HG03066 (cell line): Measurements from ENCODE around the gene RNF149.
"Not testable (repeated sequence)": the region's sequence is repeated elsewhere in the genome, so short reads cannot be mapped to it uniquely, and the experiment has no call there.

ENCODE experiments used
- ATAC-seq: cut with Tn5 transposase; IDR thresholded peaks from one replicate; pipeline ENCODE4 v1.9.1; 2021; ENCODE audit warnings: low read depth; ENCODE audit not compliant: unreplicated experiment

RNF149 gene

DNA sequence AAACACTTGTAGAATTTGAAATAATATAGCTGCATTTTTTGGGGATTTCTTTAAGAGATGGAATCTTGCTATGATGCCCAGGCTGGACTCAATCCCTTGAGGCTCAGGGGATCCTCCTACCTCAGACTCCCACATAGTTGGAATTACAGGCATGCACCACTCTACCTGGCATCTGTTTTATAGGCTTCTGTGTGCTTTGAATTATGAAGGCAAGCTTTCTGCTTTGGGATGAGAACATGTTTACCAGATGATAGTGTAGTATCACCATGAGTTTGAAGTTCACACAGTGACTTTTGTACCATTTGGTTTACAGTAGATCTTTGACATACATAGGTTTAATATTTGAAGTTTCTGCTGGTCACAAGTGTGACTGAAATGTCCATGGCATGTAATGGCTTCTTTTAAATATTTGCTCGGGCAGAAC lies 45.1 kb downstream of the RNF149 start:
- ATAC-seq: no peak

DNA sequence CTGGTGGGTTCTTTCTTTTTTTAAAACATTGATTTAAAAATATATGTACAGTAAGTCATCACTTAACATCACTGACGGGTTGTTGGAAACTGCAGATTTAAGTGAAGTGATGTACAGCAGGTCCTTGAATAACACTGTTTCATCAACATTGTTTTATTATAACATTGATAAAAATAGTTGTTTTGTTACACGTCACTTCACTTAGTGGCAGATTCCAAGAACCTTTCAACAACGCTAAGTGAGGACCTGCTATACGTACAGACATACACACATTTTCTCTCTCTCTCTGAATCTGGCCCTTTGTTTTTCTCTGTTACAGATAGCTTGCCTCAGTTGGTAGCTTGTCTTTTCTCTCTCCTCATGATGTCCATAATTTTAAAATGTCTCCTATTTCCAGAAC lies 46.4 kb downstream of the RNF149 start:
- ATAC-seq: no peak

DNA sequence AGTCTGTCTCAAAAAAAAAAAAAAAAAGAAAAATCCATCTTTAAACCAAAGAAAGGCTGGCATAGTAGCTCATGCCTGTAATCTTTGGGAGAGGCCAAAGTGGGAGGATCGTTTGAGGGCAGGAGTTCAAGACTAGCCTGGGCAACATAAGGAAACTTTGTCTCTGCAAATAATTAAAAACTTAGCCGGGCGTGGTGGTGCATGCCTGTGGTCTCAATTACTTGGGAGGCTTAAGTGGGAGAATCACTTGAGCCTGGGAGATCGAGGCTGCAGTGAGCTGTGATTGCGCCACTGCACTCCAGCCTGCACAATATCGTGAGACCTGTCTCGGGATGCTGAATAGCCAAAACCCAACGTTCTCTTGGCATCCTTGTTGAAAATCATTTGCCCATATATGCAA lies 49.7 kb downstream of the RNF149 start:
- no peak for ATAC-seq

DNA sequence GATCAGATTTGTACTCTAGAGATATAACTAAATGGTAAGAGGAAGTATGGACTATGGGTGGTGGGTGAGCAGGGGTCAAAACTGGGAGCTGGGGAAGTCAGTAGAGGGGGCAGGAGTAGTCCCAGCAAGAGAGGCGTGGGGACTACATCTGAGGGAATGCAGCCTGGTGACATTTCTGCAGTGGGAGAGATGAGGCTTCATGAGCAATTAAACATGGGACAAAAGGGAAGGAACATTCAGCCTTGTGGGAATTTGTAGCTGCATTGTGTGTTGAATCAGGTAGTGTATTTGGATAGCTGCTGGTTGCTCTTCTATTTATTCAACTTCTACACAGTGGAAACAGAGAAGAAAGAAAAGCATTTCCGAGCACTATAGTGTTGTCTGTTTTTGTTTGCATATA lies 52.2 kb downstream of the RNF149 start:
- no peak for ATAC-seq

DNA sequence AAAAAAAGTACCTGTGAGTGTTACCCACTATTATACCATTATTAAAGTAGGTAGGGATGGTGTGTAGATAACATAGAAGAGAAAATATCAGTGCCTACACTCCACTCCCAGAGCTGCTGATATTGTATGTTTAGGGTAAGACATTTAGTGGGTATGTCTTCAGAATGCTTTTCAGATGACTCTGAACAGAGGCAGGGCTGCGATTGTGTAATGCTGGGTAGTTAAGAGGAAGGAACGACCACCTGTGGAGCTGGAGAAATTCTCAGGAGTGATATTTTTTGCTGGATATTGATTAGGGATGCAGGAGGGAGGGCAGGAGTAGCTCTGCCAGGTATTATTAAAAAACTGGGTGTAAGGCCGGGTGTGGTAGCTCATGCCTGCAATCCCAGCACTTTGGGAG lies 53.0 kb downstream of the RNF149 start:
- no peak for ATAC-seq

DNA sequence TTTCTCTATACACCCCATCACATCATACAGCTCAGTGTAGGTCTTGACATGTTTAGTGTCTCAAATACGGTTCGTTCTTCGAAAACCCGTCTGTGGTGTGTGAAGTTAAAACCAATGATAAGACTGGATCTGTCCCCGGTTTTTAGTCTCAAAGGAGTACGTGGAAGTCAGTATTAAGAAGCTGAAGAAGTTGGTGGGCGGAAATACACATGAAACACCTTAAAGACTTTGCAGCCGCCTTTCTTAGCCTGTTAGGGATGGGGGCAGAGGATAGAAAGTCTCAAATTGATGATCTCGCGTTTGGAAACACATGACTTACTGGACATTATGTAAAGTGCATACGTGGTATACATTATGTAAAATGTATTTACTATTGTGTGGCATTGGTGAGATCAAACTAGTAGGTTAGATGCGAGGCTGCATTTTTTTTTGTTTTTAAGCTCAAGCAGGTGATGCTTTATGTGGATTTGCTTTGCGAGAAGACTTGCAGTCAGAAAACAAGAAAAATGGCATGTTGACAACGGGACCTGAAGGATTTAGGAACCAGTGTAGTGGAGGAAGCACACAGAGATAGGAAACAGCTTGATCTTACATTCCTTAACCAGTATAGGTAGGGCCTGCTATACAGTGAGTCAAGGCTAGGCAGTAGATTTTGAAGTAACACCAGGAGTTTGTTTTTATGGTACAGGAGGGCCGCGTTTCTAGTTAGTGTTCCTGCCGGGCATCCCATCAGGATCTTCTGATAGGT lies 54.6 kb downstream of the RNF149 start:
- ATAC-seq: no peak

DNA sequence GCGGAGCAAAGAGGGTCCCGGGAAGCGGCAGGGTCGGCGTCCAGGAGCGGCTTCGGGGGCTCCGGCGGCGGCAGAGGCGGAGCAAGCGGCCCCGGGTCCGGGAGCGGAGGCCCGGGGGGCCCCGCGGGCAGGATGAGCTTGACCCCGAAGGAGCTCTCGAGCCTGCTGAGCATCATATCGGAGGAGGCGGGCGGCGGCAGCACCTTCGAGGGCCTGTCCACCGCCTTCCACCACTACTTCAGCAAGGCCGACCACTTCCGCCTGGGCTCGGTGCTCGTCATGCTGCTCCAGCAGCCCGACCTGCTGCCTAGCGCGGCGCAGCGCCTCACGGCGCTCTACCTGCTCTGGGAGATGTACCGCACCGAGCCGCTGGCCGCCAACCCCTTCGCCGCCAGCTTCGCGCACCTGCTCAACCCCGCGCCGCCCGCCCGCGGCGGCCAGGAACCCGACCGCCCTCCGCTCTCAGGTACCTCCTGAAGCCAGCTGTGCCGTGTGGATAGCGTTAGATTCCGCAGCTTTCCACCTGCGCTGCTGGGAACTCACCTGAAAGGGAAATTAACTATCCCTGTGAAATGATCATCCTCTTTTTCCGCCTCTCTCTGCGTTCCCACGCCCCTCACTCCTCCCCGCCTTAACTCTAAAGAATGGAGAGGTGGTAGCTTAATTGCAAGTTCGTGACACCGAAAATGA lies 55.3 kb downstream of the RNF149 start:
- peak; percentile 45 for ATAC-seq

DNA sequence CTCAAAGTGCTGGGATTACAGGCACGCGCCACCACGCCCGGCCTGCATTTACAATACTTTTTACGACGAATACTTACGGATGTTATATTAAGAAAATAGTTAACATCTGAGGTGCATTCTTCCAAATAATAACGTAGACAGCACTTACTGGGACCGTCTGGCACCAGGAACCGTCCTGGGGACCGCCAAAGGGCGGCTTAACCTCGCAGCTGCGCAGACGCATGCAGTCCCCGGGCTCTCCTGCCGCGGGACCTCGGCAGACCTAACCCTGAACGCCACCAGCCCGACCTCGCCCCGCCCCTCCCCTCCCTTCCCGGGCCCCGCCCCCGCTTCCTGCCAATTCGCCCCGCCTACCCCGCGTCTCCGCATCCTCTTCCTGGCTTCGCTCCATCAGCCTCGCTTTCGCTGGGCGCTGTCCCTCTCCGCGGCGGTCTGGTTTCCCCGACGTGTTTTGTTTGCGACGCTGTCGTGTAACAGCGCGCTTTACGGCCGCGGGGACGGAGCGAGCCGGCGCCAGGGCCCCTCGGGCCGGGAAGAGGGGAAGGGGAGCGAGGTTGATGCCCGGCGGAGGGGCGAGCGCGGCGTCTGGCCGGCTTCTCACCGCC lies 56.0 kb downstream of the RNF149 start, which contains the start of gene CNOT11:
CNOT11 (plus strand) TSS at position 479 of the 605 bp plus-strand sequence; CDS start at position 558, 79 bp downstream.
- ATAC-seq: peak; percentile 88

DNA sequence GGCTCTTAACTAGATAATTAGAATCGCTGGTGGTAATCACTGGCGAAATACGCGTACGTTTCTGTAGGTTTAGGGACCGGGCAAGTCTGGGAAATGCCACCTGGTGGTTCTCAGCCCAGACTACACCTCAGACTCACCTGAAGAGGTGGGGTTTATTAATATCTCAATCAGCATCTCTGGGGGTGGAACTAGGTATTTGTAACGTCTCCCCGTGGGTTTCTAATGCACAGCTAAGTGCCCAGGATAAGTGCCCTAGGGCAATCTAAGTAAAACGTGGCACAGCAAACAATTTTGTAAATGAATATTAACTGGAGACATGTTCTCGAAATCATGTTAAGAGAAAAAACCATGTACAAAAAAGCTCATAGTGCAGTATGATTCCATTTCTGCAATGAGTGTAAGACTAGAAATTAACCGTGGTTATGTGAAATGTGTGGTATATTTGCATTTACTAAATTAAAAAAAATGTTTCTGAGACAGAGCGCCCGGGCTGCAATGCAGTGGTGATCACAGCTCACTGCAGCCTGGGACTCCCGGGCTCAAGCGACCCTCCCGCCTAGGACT lies 56.6 kb downstream of the RNF149 start:
- peak; percentile 50 for ATAC-seq

DNA sequence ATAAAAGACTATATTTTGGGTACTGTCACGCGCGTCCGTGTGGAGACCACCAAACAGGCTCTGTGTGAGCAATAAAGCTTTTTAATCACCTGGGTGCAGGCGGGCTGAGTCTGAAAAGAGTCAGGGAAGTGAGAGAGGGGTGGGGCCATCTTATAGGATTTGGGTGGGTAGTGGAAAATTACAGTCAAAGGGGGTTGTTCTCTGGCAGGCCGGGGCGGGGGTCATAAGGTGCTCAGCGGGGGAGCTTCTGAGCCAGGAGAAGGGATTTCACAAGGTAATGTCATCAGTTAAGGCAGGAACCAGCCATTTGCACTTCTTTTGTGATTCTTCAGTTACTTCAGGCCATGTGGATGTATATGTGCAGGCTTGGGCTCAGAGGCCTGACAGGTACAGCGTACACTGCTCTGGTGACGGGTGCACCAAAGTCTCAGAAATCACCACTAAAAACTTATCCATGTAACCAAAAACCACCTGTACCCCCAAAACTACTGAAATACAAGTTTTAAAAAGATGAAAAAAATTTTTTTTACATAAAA lies 57.2 kb downstream of the RNF149 start:
- ATAC-seq: not testable (repeated sequence)

DNA sequence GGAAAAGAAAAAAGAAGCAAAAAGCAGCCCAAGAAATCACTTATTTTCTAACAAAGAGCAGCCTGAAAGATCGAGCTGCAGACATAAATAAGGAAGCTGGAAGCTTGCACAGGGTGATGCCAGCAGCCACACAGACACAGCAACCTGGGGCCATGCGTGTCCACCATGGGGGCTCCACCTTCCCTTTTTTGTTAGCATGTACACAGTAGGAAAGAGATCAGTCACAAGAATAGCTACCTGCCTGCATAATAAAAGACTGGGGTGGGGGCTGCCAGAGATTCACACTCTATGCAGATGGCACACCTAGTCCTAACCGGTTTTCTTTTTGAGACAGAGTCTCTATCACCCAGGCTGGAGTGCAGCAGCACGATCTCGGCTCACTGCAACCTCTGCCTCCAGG lies 58.7 kb downstream of the RNF149 start:
- no peak for ATAC-seq

DNA sequence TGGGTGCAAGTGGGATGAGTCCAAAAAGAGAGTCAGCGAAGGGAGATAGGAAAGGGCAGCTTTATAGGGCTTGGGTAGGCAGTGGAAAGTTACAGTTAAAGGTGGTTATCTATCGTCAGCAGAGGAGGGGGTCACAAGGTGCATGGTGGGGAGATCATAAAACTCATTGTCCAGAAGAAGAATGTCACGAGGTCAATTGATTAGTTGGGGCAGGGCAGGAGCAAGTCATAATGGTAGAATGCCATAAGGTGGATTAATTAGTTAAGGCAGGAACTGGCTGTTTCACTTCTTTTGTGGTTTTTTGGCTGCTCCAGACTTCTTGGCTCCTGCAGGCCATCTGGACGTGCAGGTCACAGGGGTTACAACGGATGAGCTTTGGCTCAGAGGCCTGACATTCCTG lies 59.7 kb downstream of the RNF149 start:
- not testable (repeated sequence) for ATAC-seq

DNA sequence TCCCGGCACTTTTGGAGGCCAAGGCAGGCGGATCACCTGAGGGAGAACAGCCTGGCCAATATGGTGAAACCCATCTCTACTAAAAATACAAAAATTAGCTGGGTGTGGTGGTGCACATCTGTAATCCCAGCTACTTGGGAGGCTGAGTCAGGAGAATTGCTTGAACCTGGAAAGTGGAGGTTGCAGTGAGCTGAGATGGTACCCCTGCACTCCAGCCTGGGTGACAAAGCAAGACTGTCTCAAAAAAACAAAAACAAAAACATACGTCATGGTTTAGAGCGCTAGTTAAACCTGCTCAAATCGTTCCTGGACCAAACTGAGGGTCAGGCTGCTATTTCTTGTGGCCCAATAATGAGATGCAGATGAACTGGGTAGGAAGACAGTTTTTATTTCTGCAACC lies 63.0 kb downstream of the RNF149 start:
- ATAC-seq: not testable (repeated sequence)

DNA sequence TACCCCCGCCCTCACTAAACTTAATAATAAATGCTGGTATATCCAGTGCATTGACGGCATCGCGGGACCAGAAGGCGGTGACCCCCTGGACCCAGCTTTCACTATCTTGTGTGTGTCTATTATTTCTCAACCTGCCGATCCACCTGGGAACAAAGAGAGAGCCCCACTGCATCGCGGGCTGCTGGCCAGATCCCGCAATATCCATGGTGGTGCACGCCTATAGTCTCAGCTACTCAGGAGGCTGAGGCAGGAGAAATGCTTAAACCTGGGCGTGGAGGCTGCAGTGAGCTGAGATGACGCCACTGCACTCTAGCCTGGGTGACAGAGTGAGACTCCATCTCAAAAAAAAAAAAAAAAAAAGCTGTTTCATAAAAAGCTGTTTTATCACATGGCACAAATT lies 63.6 kb downstream of the RNF149 start:
- not testable (repeated sequence) for ATAC-seq

DNA sequence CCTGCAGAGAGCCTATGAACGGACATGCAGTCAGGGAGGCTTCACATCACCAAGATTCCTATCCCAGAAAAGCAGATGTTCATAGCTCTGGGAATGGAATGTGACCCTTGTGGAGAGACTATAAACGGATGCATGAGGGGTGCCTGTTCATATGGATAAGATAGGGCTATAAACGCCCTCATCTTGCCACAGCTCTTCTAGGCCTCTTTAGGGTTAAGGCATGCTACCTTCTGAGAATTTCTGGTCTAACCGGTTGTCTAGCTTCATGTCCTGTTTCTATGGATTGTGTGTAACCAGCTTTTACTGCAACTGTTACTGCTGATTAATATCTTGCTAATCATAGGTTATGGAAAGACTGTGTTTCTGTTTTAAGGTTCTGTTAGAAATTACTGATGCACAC lies 64.1 kb downstream of the RNF149 start:
- ATAC-seq: not testable (repeated sequence)

DNA sequence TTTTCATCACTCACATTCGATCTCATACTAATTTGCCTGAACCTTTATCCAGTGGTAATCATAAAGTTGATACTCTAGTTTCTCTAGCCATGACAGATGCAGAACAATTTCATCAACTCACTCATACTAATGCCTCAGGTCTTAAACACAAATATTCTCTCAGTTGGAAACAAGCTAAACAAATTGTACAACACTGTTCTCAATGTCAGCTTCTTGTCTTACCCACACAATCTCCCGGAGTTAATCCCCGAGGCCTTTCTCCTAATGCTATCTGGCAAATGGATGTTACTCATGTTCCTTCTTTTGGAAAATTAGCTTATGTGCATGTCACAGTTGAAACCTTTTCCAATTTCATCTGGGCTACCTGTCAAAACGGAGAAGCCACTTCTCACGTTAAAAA lies 67.3 kb downstream of the RNF149 start:
- ATAC-seq: no peak

DNA sequence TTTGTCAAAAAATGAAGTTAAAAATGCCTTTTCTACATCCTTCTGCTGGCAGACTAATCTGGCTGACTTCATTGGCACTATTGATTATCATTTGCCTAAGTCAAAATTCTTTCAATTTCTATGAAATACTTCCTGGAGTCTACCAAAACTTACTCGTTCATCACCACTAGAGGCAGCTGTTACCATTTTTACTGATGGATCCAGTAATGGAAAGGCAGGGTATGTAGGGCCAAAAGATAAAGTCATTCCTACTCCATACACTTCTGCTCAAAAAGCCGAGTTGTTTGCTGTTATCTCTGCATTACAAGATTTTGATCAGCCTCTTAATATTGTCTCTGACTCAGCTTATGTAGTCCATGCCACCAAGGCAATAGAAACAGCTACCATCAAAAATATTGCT lies 67.8 kb downstream of the RNF149 start:
- ATAC-seq: not testable (repeated sequence)

DNA sequence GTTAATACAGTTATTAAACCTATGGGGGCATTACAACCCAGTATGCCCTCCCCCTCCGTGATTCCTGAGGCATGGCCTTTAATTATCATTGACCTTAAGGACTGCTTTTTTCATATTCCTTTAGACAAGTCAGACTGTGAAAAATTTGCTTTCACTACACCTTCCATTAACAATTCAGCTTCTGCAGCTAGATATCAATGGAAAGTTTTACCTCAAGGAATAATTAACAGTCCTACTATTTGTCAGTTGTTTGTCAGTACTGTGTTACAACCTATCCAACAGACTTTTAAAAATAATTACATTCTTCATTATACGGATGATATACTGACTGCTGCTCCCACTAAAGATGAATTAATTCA lies 68.8 kb downstream of the RNF149 start:
- not testable (repeated sequence) for ATAC-seq

DNA sequence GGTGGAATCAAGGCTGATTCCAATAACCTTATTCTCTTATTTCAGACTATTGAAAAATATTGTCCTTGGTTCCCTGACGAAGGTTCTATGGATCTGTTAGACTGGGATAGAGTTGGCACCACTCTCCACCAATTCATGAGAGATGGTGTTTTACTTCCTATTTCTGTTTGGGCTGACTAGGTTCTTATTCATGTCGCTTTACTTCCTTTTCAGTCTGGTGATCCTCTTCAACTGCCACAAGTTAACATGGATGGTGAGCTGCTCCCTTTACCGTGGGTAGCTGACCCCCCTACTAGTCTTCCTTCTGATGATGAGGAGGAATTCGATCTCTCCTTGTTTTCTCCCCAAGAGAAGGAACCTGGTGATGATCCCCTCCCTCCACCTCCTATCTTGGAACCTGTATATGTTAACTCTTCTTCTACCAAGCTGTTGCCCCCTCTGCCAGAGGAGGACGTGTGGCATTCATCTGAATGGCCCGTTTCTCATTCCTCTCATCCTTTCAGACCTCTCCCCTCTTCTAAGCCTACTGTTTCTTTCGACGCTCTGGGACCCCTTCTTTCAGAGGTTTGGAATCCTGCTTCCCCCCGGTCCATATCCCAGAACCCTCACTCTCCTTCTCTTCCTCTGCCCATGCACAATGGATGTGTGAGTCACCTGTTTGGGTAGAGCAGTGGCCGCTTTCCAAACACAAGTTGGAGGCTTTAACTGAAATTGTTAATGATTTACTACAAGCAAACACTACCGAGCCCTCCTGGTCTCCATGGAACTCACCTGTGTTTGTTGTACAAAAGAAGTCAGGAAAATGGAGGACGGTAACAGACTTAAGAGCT lies 69.4 kb downstream of the RNF149 start:
- ATAC-seq: no peak

DNA sequence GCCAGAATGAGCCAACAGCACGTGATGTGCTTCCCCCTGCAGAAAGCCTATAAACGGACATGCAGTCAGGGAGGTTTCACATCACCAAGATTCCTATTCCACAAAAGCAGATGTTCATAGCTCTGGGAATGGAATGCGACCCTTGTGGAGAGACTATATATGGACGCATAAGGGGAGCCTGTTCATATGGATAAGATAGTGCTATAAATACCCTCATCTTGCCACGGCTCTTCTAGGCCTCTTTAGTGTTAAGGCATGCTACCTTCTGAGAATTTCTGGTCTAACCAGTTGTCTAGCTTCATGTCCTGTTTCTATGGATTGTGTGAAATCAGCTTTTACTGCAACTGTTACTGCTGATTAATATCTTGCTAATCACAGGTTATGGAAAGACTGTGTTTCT lies 70.6 kb downstream of the RNF149 start:
- ATAC-seq: not testable (repeated sequence)
